Measurements from ENCODE around the gene LRRC56. TPM values are rescaled to one million over a fixed set of nuclear protein-coding genes. Genes with fewer than 3 reads are reported as not detected.

LRRC56 gene
- total and polyA plus RNA-seq, 8 donors: 1.8 to 4.7 (median 2.9) TPM

- intact Hi-C loops (cut with DNase I): no loop called here
- peaks cover 25 to 58% of the 10 kb centered on the region in 2 donors for H3K4me1 ChIP-seq
- peak overlapping the region in 1 of 2 donors; percentile 76 for H3K4me3 ChIP-seq
These were observed 41.1 kb downstream of the LRRC56 start for GRCh38 chr11:578276-579035.

GRCh38 chr11:579830-580601, 42.7 kb downstream of the LRRC56 start:
- Histone ChIP-seq H3K27ac (no peak overlapping the region), H3K4me3 (no peak overlapping the region), H3K4me1 (peaks cover 22 to 48% of the 10 kb centered on the region in 2 donors), H3K36me3 (peaks cover 0 to 38% of the 10 kb centered on the region in 2 donors), H3K27me3 (peaks cover 3 to 7% of the 10 kb centered on the region in 2 donors), H3K9me3 (no peaks in the 10 kb centered on the region)
- intact Hi-C loops (cut with DNase I): no loop called here
- TF ChIP-seq CTCF (IDR thresholded peaks at IDR 0.05): no peak
- DNase-seq (peak in 1 of 4 donors; percentile 61), ATAC-seq (no peak)

More at GRCh38 chr11:578276-579035, 41.1 kb downstream of the LRRC56 start:
- H3K27ac ChIP-seq: no peak overlapping the region
- H3K36me3 ChIP-seq: peaks cover 0 to 23% of the 10 kb centered on the region in 2 donors
- ATAC-seq (no peak), DNase-seq (no peak)
- TF ChIP-seq CTCF (IDR thresholded peaks at IDR 0.05): no peak
- H3K27me3 ChIP-seq: peaks cover 4 to 17% of the 10 kb centered on the region in 2 donors
- no peaks in the 10 kb centered on the region for H3K9me3 ChIP-seq

- Histone ChIP-seq H3K36me3 (peaks cover 0 to 47% of the 10 kb centered on the region in 2 donors), H3K9me3 (no peaks in the 10 kb centered on the region), H3K27me3 (no peaks in the 10 kb centered on the region), H3K27ac (no peak overlapping the region), H3K4me1 (peaks cover 18 to 43% of the 10 kb centered on the region in 2 donors), H3K4me3 (no peak overlapping the region)
- intact Hi-C loops (cut with DNase I): no loop called here
- no peak for TF ChIP-seq CTCF (IDR thresholded peaks at IDR 0.05)
- no peak for DNase-seq
- ATAC-seq: no peak
These were observed 44.0 kb downstream of the LRRC56 start for GRCh38 chr11:581342-581741.

DNA sequence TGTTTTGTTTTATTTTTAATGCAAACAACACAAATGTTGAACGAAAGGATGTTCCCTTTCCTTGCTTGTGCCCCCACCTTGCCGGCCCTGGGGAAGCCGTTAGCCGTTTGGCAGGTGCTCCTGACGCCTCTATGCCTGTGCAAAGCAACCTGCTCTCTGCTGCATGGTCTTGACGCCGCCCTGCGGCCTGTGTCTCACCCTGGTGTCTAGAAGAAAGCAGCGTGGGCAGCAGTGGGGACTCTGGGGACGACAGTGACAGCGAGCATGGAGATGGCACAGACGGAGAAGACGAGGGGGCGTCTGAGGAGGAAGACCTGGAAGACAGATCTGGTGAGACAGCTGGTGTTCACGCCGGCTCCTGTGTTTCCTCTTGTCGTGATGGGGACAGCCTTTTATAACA, 44.4 kb downstream of the LRRC56 start:
- Histone ChIP-seq H3K4me1 (peaks cover 18 to 46% of the 10 kb centered on the region in 2 donors), H3K4me3 (no peak overlapping the region), H3K27me3 (no peaks in the 10 kb centered on the region), H3K9me3 (no peaks in the 10 kb centered on the region), H3K36me3 (peaks cover 0 to 51% of the 10 kb centered on the region in 2 donors), H3K27ac (no peak overlapping the region)
- no peak for ATAC-seq
- intact Hi-C loops (cut with DNase I): no loop called here
- DNase-seq: no peak
- no peak for TF ChIP-seq CTCF (IDR thresholded peaks at IDR 0.05)

GRCh38 chr11:584287-584686, 47.0 kb downstream of the LRRC56 start:
- intact Hi-C loops (cut with DNase I): no loop called here
- Histone ChIP-seq H3K4me3 (no peak overlapping the region), H3K27me3 (no peaks in the 10 kb centered on the region), H3K9me3 (no peaks in the 10 kb centered on the region), H3K4me1 (peaks cover 3 to 45% of the 10 kb centered on the region in 2 donors), H3K27ac (no peak overlapping the region), H3K36me3 (peaks cover 0 to 76% of the 10 kb centered on the region in 2 donors)
- no peak for ATAC-seq
- no peak for DNase-seq
- TF ChIP-seq CTCF (IDR thresholded peaks at IDR 0.05): no peak
